Measurements from ENCODE around the gene ADIRF. TPM values are rescaled to one million over a fixed set of nuclear protein-coding genes. Genes with fewer than 3 reads are reported as not detected.
A peak's percentile ranks its signal among the peaks of the same experiment; 100 is the strongest.

The ADIRF gene
- total and polyA plus RNA-seq, 9 of the 15 experiments (the other 6 are each of a cell fraction or from before 2014, with no cell fraction given): 0.08 TPM; not detected in 8

GRCh38 chr10:86958901-86959736, 9.2 kb upstream of the ADIRF start (continued):
- TF ChIP-seq ETV1 (tag; conservative IDR thresholded peaks at IDR 0.05; ENCODE audit: low read depth) (no peak), ZNF143 (CRISPR knock-in tag; IDR thresholded peaks at IDR 0.05) (no peak), FOXJ3 (CRISPR knock-in tag; IDR thresholded peaks at IDR 0.05) (no peak), RBM25 (IDR thresholded peaks at IDR 0.05; ENCODE audit: low read depth, low read length, severe bottlenecking) (no peak), PHF21A (IDR thresholded peaks at IDR 0.05; ENCODE audit: borderline replicate concordance, low read depth) (0 out of 2 replicates have a peak, but pooled peaks have one; percentile 21), PPARD (CRISPR knock-in tag; IDR thresholded peaks at IDR 0.05) (no peak), ZSCAN29 (IDR thresholded peaks at IDR 0.05) (no peak), SMAD2 (IDR thresholded peaks at IDR 0.05; ENCODE audit: low read depth, low read length) (no peak), HDAC6 (IDR thresholded peaks at IDR 0.05; ENCODE audit: low read depth, low read length) (no peak), HMG20A (CRISPR knock-in tag; conservative IDR thresholded peaks at IDR 0.05) (no peak), SOX6 (IDR thresholded peaks at IDR 0.05) (peak; percentile 31; the same call in 1 of the 2 replicates), CREM (IDR thresholded peaks at IDR 0.05; ENCODE audit: low read depth) (0 out of 2 replicates have a peak, but pooled peaks have one; percentile 21), ILK (tag; IDR thresholded peaks at IDR 0.05; ENCODE audit: borderline replicate concordance, low read depth) (no peak), TAF1 (IDR thresholded peaks at IDR 0.05; ENCODE audit: control insufficient read depth, extremely low read depth, insufficient read depth, low read length, severe bottlenecking) (peak; percentile 54), ZC3H11A (IDR thresholded peaks at IDR 0.05; ENCODE audit: low read depth, low read length) (no peak), SMARCB1 (IDR thresholded peaks at IDR 0.05; ENCODE audit: insufficient read length, low read depth) (no peak), ZNF696 (CRISPR knock-in tag; conservative IDR thresholded peaks at IDR 0.05) (no peak), NUFIP1 (IDR thresholded peaks at IDR 0.05; ENCODE audit: partially characterized antibody) (no peak), SRSF9 (IDR thresholded peaks at IDR 0.05; ENCODE audit: borderline replicate concordance, low read depth, low read length) (no peak), ZNF316 (IDR thresholded peaks at IDR 0.05) (peak; percentile 78), ZBTB1 (CRISPR knock-in tag; IDR thresholded peaks at IDR 0.05; ENCODE audit: borderline replicate concordance, low read depth) (no peak), ZNF586 (CRISPR knock-in tag; conservative IDR thresholded peaks at IDR 0.05) (no peak), XRCC3 (IDR thresholded peaks at IDR 0.05) (no peak), PHF20 (IDR thresholded peaks at IDR 0.05; ENCODE audit: partially characterized antibody) (no peak), TEAD4 (IDR thresholded peaks at IDR 0.05; ENCODE audit: low read length) (no peak; the same call in 1 of the 2 replicates), TEAD4 (CRISPR knock-in tag; IDR thresholded peaks at IDR 0.05; ENCODE audit: borderline replicate concordance) (no peak), CBX1 (IDR thresholded peaks at IDR 0.05; ENCODE audit: low read depth) (no peak)
- TF ChIP-seq, protein P1, sequence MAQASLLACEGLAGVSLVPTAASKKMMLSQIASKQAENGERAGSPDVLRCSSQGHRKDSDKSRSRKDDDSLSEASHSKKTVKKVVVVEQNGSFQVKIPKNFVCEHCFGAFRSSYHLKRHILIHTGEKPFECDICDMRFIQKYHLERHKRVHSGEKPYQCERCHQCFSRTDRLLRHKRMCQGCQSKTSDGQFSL (CRISPR knock-in tag; IDR thresholded peaks at IDR 0.05): peak; percentile 70
- TF ChIP-seq, protein P1 (tag; IDR thresholded peaks at IDR 0.05): no peak
- TF ChIP-seq, protein P2, sequence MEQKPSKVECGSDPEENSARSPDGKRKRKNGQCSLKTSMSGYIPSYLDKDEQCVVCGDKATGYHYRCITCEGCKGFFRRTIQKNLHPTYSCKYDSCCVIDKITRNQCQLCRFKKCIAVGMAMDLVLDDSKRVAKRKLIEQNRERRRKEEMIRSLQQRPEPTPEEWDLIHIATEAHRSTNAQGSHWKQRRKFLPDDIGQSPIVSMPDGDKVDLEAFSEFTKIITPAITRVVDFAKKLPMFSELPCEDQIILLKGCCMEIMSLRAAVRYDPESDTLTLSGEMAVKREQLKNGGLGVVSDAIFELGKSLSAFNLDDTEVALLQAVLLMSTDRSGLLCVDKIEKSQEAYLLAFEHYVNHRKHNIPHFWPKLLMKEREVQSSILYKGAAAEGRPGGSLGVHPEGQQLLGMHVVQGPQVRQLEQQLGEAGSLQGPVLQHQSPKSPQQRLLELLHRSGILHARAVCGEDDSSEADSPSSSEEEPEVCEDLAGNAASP (IDR thresholded peaks at IDR 0.05): no peak

All from K562 (cell line).